Right atrium auricular region (tissue), 2 donors: ENCODE data around the gene ROBO4. TPM values are rescaled to one million over a fixed set of nuclear protein-coding genes. Genes with fewer than 3 reads are reported as not detected.

ENCODE experiments used
- DNase-seq: peaks from one replicate; pipeline ENCODE4 v3.0.0-alpha.2; 2019; ENCODE audit warnings: low spot score
- H3K27ac ChIP-seq, 2 donors: fragments of 200-600 bp; sonication (generic); 1 replicate in 1 of 2; 2 replicates in 1 of 2; pipeline ENCODE4 v1.5.1; 2016 to 2019
- H3K27me3 ChIP-seq, 2 donors: fragments of 200-600 bp; sonication (generic); one replicate each; pipeline versions ENCODE4 v1.5.1 to v1.6.0; 2017 to 2019
- H3K36me3 ChIP-seq: fragments of 200-600 bp; sonication (generic); one replicate; pipeline ENCODE4 v1.5.1; 2016
- H3K4me1 ChIP-seq, 2 donors: fragments of 200-600 bp; sonication (generic); one replicate each; pipeline versions ENCODE4 v1.5.1 to v1.6.0; 2017 to 2019
- H3K4me3 ChIP-seq, 2 donors: fragments of 200-600 bp; sonication (generic); 1 replicate in 1 of 2; 2 replicates in 1 of 2; pipeline ENCODE4 v1.5.1; 2017 to 2019; ENCODE audit warnings: mild to moderate bottlenecking in 1 of 2, moderate library complexity in 1 of 2
- H3K9me3 ChIP-seq, 2 donors: fragments of 200-600 bp; sonication (generic); one replicate each; pipeline ENCODE4 v1.5.1; 2019
- CTCF ChIP-seq, 2 donors: fragments of 200-600 bp; sonication (generic); IDR thresholded peaks; one replicate each; pipeline ENCODE4 v1.5.1; 2019; ENCODE audit warnings: antibody characterized with exemption in 2 of 2
- total RNA-seq, 2 donors: library from RNA; depleted of rRNA; stranded (reverse); fragments of >200 nt; gene quantifications; one replicate each; pipeline ENCODE4 v1.1.0, GENCODE V29; 2016

Gene ROBO4
- total RNA-seq, 2 donors from 2014 or later: 16.2 to 21.6 TPM

GRCh38 chr11:124917115-124917637, 19.5 kb upstream of the ROBO4 start:
- peaks cover 0 to 9% of the 10 kb centered on the region in 2 donors for H3K4me1 ChIP-seq
- H3K4me3 ChIP-seq: no peak overlapping the region
- H3K9me3 ChIP-seq: no peaks in the 10 kb centered on the region
- no peaks in the 10 kb centered on the region for H3K27me3 ChIP-seq
- TF ChIP-seq CTCF (IDR thresholded peaks at IDR 0.05): no peak
- H3K27ac ChIP-seq: no peak overlapping the region
- H3K36me3 ChIP-seq: no peaks in the 10 kb centered on the region
- DNase-seq: no peak

- no peak for DNase-seq
- no peaks in the 10 kb centered on the region for H3K36me3 ChIP-seq
- peaks cover 0 to 6% of the 10 kb centered on the region in 2 donors for H3K4me1 ChIP-seq
- H3K27ac ChIP-seq: no peak overlapping the region
- H3K27me3 ChIP-seq: no peaks in the 10 kb centered on the region
- H3K9me3 ChIP-seq: no peaks in the 10 kb centered on the region
- no peak overlapping the region for H3K4me3 ChIP-seq
- TF ChIP-seq CTCF (IDR thresholded peaks at IDR 0.05): no peak
These were observed 18.7 kb upstream of the ROBO4 start for GRCh38 chr11:124916370-124916710.

GRCh38 chr11:124915541-124916369, 18.1 kb upstream of the ROBO4 start:
- no peaks in the 10 kb centered on the region for H3K9me3 ChIP-seq
- H3K36me3 ChIP-seq: no peaks in the 10 kb centered on the region
- no peak for TF ChIP-seq CTCF (IDR thresholded peaks at IDR 0.05)
- H3K27ac ChIP-seq: no peak overlapping the region
- H3K4me1 ChIP-seq: peaks cover 0 to under 1% of the 10 kb centered on the region in 2 donors
- H3K4me3 ChIP-seq: no peak overlapping the region
- no peaks in the 10 kb centered on the region for H3K27me3 ChIP-seq
- no peak for DNase-seq

GRCh38 chr11:124902616-124903015, 5.0 kb upstream of the ROBO4 start:
- no peak overlapping the region for H3K27ac ChIP-seq
- no peaks in the 10 kb centered on the region for H3K27me3 ChIP-seq
- TF ChIP-seq CTCF (IDR thresholded peaks at IDR 0.05): no peak
- H3K4me3 ChIP-seq: no peak overlapping the region
- DNase-seq: no peak
- H3K4me1 ChIP-seq: peaks cover 0 to 32% of the 10 kb centered on the region in 2 donors
- H3K36me3 ChIP-seq: no peaks in the 10 kb centered on the region
- H3K9me3 ChIP-seq: no peaks in the 10 kb centered on the region

GRCh38 chr11:124900464-124900863, 2.8 kb upstream of the ROBO4 start:
- no peaks in the 10 kb centered on the region for H3K27me3 ChIP-seq
- no peaks in the 10 kb centered on the region for H3K36me3 ChIP-seq
- no peaks in the 10 kb centered on the region for H3K9me3 ChIP-seq
- DNase-seq: no peak
- no peak for TF ChIP-seq CTCF (IDR thresholded peaks at IDR 0.05)
- peaks cover 0 to 47% of the 10 kb centered on the region in 2 donors for H3K4me1 ChIP-seq
- H3K4me3 ChIP-seq: no peak overlapping the region
- H3K27ac ChIP-seq: peak overlapping the region; percentile 18 to 81
